GM10266 (cell line): Measurements from ENCODE around the gene ATP6V0C.
"Not testable (repeated sequence)": the region's sequence is repeated elsewhere in the genome, so short reads cannot be mapped to it uniquely, and the experiment has no call there.

Source experiments
- DNase-seq: peaks from one replicate; pipeline ENCODE4 v3.0.0; 2012; ENCODE audit errors: extremely low spot score
- CTCF ChIP-seq: IDR thresholded peaks from 2 replicates; pipeline ENCODE4 v1.5.1; 2012; ENCODE audit warnings: mild to moderate bottlenecking, low read depth; ENCODE audit not compliant: control insufficient read depth, insufficient read depth; ENCODE audit errors: missing control alignments

ATP6V0C gene

GRCh38 chr16:2476345-2476720 lies 37.4 kb upstream of the ATP6V0C start:
- DNase-seq: no peak
- no peak for TF ChIP-seq CTCF

DNA sequence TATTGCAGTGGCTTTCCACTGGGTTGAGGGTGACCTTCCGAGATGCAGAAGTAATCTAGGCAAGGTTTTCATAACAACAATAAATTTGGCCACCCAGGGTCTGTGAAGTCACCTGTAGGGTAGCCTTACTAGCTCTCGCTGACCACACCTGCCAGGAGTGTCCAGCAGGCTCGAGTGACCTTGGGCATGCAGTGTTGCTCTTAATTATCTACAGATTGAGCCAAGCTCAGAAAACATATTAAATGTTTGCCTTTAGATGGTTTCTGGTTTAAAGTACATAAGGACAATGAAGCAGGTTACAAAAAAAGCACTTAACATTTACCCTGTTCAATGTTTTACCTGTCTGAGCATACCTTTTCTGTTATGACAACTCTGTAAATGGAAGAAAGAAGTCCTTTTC lies 37.0 kb upstream of the ATP6V0C start:
- TF ChIP-seq CTCF: no peak
- no peak for DNase-seq

DNA sequence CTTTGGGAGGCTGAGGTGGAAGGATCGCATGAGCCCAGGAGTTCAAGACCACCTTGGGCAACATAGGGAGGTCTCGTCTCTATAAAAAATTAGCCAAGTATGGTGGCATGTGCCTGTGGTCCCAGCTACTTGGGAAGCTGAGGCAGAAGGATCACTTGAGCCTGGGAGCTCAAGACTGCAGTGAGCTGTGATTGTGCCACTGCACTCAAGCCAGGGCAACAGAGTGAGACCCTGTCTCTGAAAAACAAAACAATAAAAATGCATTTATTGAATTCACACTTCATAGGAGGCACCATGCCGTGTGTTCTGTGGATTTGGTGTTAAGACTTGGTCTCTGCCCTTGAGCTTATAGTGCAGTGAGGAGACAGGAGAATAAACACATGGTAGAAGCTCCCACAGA lies 36.4 kb upstream of the ATP6V0C start:
- TF ChIP-seq CTCF: no peak
- DNase-seq: no peak

DNA sequence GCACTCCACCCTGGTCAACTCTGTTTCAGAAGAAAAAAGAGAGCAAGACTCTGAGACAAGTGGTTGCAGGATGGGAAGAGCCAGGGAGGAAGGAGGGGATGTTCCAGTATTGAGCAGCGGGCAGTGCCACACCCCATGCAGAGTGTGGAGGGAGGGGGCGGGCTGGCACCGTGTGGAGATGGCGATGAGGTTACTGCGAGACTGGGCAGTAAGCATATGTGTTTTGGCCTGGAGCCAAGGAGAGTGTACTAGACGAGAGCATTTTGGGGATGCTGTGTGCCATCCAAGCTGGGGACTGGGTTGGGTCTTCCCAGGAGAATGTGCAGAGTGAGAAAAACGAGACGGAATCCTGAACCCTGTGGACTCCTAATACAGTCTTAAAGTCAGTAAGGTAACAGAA lies 35.5 kb upstream of the ATP6V0C start:
- TF ChIP-seq CTCF: no peak
- no peak for DNase-seq

GRCh38 chr16:2479996-2480395 lies 33.8 kb upstream of the ATP6V0C start:
- DNase-seq: not testable (repeated sequence)

DNA sequence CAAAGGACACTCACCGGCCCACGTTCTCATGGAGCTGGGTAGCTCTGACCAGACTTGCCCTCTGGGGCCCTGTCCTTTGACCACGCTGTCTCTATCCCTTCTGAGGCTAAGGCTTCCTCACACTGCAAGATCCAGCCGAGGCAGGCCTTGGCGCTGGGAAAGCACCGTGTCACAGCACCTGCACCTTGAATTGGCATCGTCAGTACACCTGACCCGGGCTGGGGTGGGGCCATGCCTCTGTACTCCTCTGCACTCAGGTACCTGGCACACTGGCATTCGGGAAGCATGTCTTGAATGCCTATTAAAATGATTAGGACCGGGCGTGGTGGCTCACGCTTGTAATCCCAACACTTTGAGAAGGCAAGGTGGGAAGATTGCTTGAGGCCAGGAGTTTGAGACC lies 32.8 kb upstream of the ATP6V0C start:
- DNase-seq: no peak
- TF ChIP-seq CTCF: no peak

GRCh38 chr16:2481676-2482075 lies 32.1 kb upstream of the ATP6V0C start:
- no peak for TF ChIP-seq CTCF
- no peak for DNase-seq

DNA sequence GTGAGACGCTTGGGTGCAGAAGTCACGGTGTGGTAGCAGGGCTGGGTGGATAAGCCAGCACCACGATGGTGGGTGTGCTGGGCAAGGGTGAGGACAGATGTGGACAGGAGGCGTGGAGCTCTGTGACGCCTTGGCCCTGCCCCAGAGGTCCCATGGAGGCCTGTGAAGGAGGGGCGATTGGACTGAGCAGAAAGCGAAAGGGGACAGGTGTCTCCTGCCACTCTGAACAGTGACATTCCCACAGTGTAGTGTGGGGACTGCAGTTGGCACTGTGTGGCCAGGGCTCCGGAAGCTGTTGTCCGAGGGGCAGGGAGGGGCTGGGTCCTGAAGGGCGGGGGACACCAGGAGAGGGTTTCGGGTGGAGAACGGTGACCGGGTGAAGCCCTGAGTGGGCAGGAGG lies 31.5 kb upstream of the ATP6V0C start:
- TF ChIP-seq CTCF: no peak
- DNase-seq: no peak
